B cell (primary cell): ENCODE measurements around the gene CHSY3. TPM values are rescaled to one million over a fixed set of nuclear protein-coding genes. Genes with fewer than 3 reads are reported as not detected.

Experiments used
- ATAC-seq: fragments of 200-7000 bp; cut with Tn5 transposase; one replicate; pipeline ENCODE4 v1.10.0; 2021; ENCODE audit warnings: low read depth, mild to moderate bottlenecking, moderate number of reproducible peaks, moderate library complexity
- CTCF ChIA-PET: fragments of 350-600 bp; sonication (Branson Sonifier 250); formaldehyde crosslinking; loops from one replicate; lab custom pipeline; 2021; ENCODE audit warnings: antibody characterized with exemption, inconsistent platforms; lab: Charles Lee
- POLR2A ChIA-PET: fragments of 350-600 bp; sonication (Branson Sonifier 250); formaldehyde crosslinking; loops from one replicate; lab custom pipeline; 2021; ENCODE audit warnings: antibody characterized with exemption; lab: Charles Lee
- DNase-seq: peaks from one replicate; pipeline ENCODE4 v3.0.0; 2013
- H2AFZ ChIP-seq: 2 replicates; pipeline ENCODE4 v1.6.1; 2012; ENCODE audit warnings: mild to moderate bottlenecking, low read depth, low read length; ENCODE audit not compliant: insufficient read depth, poor library complexity, severe bottlenecking
- H3K27ac ChIP-seq, 2 donors: 1 replicate in 1 of 2; 2 replicates in 1 of 2; pipeline ENCODE4 v1.5.1; 2012 to 2013; ENCODE audit warnings: low read length in 2 of 2, mild to moderate bottlenecking in 2 of 2, moderate library complexity in 1 of 2
- H3K27me3 ChIP-seq, 4 experiments: fragments of 200-600 bp in 1 of 4; sonication (generic) in 1 of 4; replicated peaks in 1 of 4; 1 replicate in 2 of 4; 2 replicates in 2 of 4; pipeline versions ENCODE4 v1.6.1 to v1.7.0; 2013 to 2016; ENCODE audit warnings: low read length in 3 of 4, mild to moderate bottlenecking in 2 of 4, mixed read lengths in 1 of 4, moderate library complexity in 1 of 4; ENCODE audit not compliant: insufficient read depth in 4 of 4, control insufficient read depth in 3 of 4; ENCODE audit errors: control extremely low read depth in 1 of 4
- H3K36me3 ChIP-seq, 2 experiments: replicated peaks in 1 of 2; 1 replicate in 1 of 2; 2 replicates in 1 of 2; pipeline versions ENCODE4 v1.6.1 to v1.7.1; 2013; ENCODE audit warnings: low read length in 1 of 2; ENCODE audit not compliant: insufficient read depth in 2 of 2, control insufficient read depth in 1 of 2; ENCODE audit errors: control extremely low read depth in 1 of 2, extremely low read depth in 1 of 2
- H3K4me1 ChIP-seq, 2 donors: fragments of 200-600 bp in 1 of 2; sonication (generic) in 1 of 2; 1 replicate in 1 of 2; 2 replicates in 1 of 2; pipeline versions ENCODE4 v1.5.1 to v1.6.1; 2013 to 2017; ENCODE audit warnings: low read length in 2 of 2; ENCODE audit not compliant: control insufficient read depth in 2 of 2, insufficient read depth in 2 of 2
- H3K4me2 ChIP-seq: replicated peaks from 2 replicates; pipeline ENCODE3; 2012; ENCODE audit warnings: mild to moderate bottlenecking, low read depth, low read length; ENCODE audit not compliant: poor library complexity, severe bottlenecking
- H3K4me3 ChIP-seq, 5 experiments: fragments of 200-600 bp in 1 of 5; sonication (generic) in 1 of 5; 1 replicate in 3 of 5; 2 replicates in 2 of 5; pipeline versions ENCODE4 v1.5.1 to v1.7.0; 2011 to 2016; ENCODE audit warnings: low read length in 4 of 5, mild to moderate bottlenecking in 4 of 5, low read depth in 2 of 5, control low read depth in 1 of 5, moderate library complexity in 1 of 5; ENCODE audit not compliant: insufficient read depth in 1 of 5; ENCODE audit errors: control extremely low read depth in 1 of 5, extremely low read depth in 1 of 5
- H3K79me2 ChIP-seq: fragments of 200-600 bp; sonication (generic); one replicate; pipeline ENCODE4 v1.6.0; 2016; ENCODE audit warnings: low read length; ENCODE audit not compliant: control insufficient read depth, insufficient read depth
- H3K9ac ChIP-seq: fragments of 200-600 bp; sonication (generic); 2 replicates; pipeline ENCODE4 v1.6.1; 2017; ENCODE audit warnings: mild to moderate bottlenecking, low read length, moderate library complexity
- H3K9me3 ChIP-seq, 3 donors: one replicate each; pipeline versions ENCODE4 v1.6.1 to v1.7.1; 2013; ENCODE audit warnings: low read length in 2 of 3; ENCODE audit not compliant: control insufficient read depth in 2 of 3, insufficient read depth in 1 of 3; ENCODE audit errors: control extremely low read depth in 1 of 3
- H4K20me1 ChIP-seq: 2 replicates; pipeline ENCODE4 v1.6.0; 2012; ENCODE audit warnings: mild to moderate bottlenecking, low read length; ENCODE audit not compliant: insufficient read depth, control insufficient read depth, poor library complexity, severe bottlenecking
- H3K27ac Mint-ChIP-seq: one replicate; pipeline ENCODE4 v1.8.0; 2021; ENCODE audit warnings: mixed read lengths
- H3K27me3 Mint-ChIP-seq: one replicate; pipeline ENCODE4 v1.8.0; 2021; ENCODE audit warnings: mixed read lengths
- H3K4me1 Mint-ChIP-seq: one replicate; pipeline ENCODE4 v1.8.0; 2021; ENCODE audit warnings: mixed read lengths
- H3K4me3 Mint-ChIP-seq: one replicate; pipeline ENCODE4 v1.8.0; 2021; ENCODE audit warnings: mixed read lengths
- H3K9me3 Mint-ChIP-seq: one replicate; pipeline ENCODE4 v1.8.0; 2022; ENCODE audit warnings: mixed read lengths; ENCODE audit not compliant: insufficient read depth
- EZH2 ChIP-seq: IDR thresholded peaks from 2 replicates; pipeline ENCODE4 v1.6.1; 2012; ENCODE audit warnings: borderline replicate concordance, low read depth, mild to moderate bottlenecking, moderate library complexity, low read length; ENCODE audit not compliant: insufficient read depth, poor library complexity, severe bottlenecking
- WGBS: methylation state at CpG from one replicate; pipeline ENCODE4 v1.1.5; 2013; ENCODE audit warnings: missing lambda C conversion rate; ENCODE audit not compliant: insufficient coverage; 5-methylcytosine and 5-hydroxymethylcytosine counted together
- intact Hi-C: fragments of 100-400 bp; cut with micrococcal nuclease; formaldehyde crosslinking; loops from one replicate; pipeline ENCODE4 v1.10.0; 2022
- polyA plus RNA-seq: library from polyadenylated mRNA; depleted of rRNA; stranded (reverse); fragments of >200 nt; gene quantifications from 2 replicates; pipeline ENCODE4 v1.2.3, GENCODE V29; 2012
- total RNA-seq, 2 donors: library from RNA; stranded (reverse); fragments of 120-200 nt in 1 of 2; gene quantifications; 1 replicate in 1 of 2; 2 replicates in 1 of 2; pipeline versions ENCODE4 v1.2.3 to v1.2.4, GENCODE V29; 2013 to 2022
- TF ChIP-seq, protein P1 (sequence below): fragments of 200-600 bp; IDR thresholded peaks from one replicate; pipeline ENCODE4 v1.8.0; 2022; ENCODE audit warnings: antibody characterized with exemption, mild to moderate bottlenecking

The CHSY3 gene
- total and polyA plus RNA-seq, 2 donors (not counting 1 experiment from before 2014, with no cell fraction given) = not detected

DNA sequence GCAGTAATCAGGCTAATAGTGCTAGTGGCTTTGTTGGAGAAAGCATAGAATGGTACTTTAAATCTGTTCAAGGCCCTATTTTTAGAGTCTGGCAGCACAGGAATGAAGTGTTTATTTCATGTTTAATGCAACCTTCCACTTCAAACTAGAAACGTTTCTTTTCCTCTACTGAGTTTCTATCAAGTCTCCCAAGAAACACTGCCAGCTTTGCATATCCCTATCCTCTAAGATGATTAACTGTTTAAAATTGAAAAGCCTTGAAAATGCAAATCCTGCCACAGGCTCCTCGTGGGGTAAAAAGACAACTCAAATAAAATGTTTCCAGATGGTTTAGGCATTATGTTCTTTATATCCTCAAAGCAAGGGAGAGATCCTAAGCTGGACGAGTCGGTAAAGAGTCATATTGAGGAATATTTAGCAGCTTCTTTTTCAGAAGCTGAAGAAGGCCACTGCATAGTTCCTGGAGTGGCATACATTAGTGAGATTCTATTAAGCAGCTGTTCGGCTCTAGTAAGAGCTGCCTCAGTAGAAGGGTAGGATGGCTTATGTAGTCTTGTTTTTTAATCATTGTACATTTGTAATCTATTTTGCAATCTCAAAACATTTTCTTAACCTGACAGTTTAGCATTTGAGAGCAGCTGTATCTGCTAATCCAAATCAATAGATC lies 251.2 kb downstream of the CHSY3 start:
- DNase-seq (no peak), ATAC-seq (no peak)
- Histone ChIP-seq H3K9ac (no peak overlapping the region), H3K27me3 (no peaks in the 10 kb centered on the region), H4K20me1 (no peaks in the 10 kb centered on the region), H3K4me3 (no peak overlapping the region), H3K4me1 (no peaks in the 10 kb centered on the region), H3K4me2 (no peak overlapping the region), H3K9me3 (no peaks in the 10 kb centered on the region), H3K79me2 (no peaks in the 10 kb centered on the region), H2AFZ (no peak overlapping the region), H3K27ac (no peak overlapping the region), H3K36me3 (no peaks in the 10 kb centered on the region)
- 50% methylated on average over 1 of the region's 5 CpGs for WGBS
- H3K27ac Mint-ChIP-seq = no peak overlapping the region
- no peak overlapping the region for H3K4me3 Mint-ChIP-seq
- H3K9me3 Mint-ChIP-seq = peaks cover 4% of the 10 kb centered on the region
- no peaks in the 10 kb centered on the region for H3K27me3 Mint-ChIP-seq
- POLR2A ChIA-PET = no interaction called here
- H3K4me1 Mint-ChIP-seq = no peaks in the 10 kb centered on the region
- TF ChIP-seq EZH2 = no peak
- TF ChIP-seq, protein P1, sequence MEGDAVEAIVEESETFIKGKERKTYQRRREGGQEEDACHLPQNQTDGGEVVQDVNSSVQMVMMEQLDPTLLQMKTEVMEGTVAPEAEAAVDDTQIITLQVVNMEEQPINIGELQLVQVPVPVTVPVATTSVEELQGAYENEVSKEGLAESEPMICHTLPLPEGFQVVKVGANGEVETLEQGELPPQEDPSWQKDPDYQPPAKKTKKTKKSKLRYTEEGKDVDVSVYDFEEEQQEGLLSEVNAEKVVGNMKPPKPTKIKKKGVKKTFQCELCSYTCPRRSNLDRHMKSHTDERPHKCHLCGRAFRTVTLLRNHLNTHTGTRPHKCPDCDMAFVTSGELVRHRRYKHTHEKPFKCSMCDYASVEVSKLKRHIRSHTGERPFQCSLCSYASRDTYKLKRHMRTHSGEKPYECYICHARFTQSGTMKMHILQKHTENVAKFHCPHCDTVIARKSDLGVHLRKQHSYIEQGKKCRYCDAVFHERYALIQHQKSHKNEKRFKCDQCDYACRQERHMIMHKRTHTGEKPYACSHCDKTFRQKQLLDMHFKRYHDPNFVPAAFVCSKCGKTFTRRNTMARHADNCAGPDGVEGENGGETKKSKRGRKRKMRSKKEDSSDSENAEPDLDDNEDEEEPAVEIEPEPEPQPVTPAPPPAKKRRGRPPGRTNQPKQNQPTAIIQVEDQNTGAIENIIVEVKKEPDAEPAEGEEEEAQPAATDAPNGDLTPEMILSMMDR = no peak
- CTCF ChIA-PET = no interaction called here
- intact Hi-C loops = no loop called here

GRCh38 chr5:130158036-130158435 lies 253.8 kb downstream of the CHSY3 start:
- Mint-ChIP-seq H3K4me3 (no peak overlapping the region), H3K27me3 (no peaks in the 10 kb centered on the region), H3K4me1 (no peaks in the 10 kb centered on the region), H3K9me3 (peaks cover 4% of the 10 kb centered on the region), H3K27ac (no peak overlapping the region)
- TF ChIP-seq EZH2 = no peak
- TF ChIP-seq, protein P1 = no peak
- H2AFZ ChIP-seq = no peak overlapping the region
- intact Hi-C loops = no loop called here
- H3K27ac ChIP-seq = no peak overlapping the region
- CTCF ChIA-PET = no interaction called here
- POLR2A ChIA-PET = no interaction called here
- H3K4me3 ChIP-seq = no peak overlapping the region
- no peak overlapping the region for H3K9ac ChIP-seq
- H3K36me3 ChIP-seq = no peaks in the 10 kb centered on the region
- no peak for DNase-seq
- H4K20me1 ChIP-seq = no peaks in the 10 kb centered on the region
- no peaks in the 10 kb centered on the region for H3K9me3 ChIP-seq
- H3K27me3 ChIP-seq = no peaks in the 10 kb centered on the region
- H3K4me1 ChIP-seq = no peaks in the 10 kb centered on the region
- no peaks in the 10 kb centered on the region for H3K79me2 ChIP-seq
- no peak for ATAC-seq
- WGBS = 60% methylated on average over 1 of the region's 3 CpGs
- H3K4me2 ChIP-seq = no peak overlapping the region
